Muscle layer of colon (tissue), 2 donors: ENCODE measurements around the gene HOXD3.
A peak's percentile ranks its signal among the peaks of the same experiment; 100 is the strongest.

Source experiments
- H3K27ac ChIP-seq: one replicate; pipeline ENCODE4 v1.7.0; 2013; ENCODE audit warnings: low read depth, mild to moderate bottlenecking, low read length, moderate library complexity
- H3K27me3 ChIP-seq, 2 donors: one replicate each; pipeline ENCODE4 v1.7.0; 2013; ENCODE audit warnings: low read length in 2 of 2, mild to moderate bottlenecking in 2 of 2; ENCODE audit not compliant: insufficient read depth in 2 of 2, control insufficient read depth in 1 of 2
- H3K36me3 ChIP-seq: one replicate; pipeline ENCODE4 v1.7.0; 2013; ENCODE audit warnings: mild to moderate bottlenecking, low read length; ENCODE audit not compliant: insufficient read depth
- H3K4me1 ChIP-seq: one replicate; pipeline ENCODE4 v1.7.0; 2013; ENCODE audit warnings: mild to moderate bottlenecking, low read length; ENCODE audit not compliant: insufficient read depth
- H3K4me3 ChIP-seq, 2 donors: one replicate each; pipeline ENCODE4 v1.7.0; 2013; ENCODE audit warnings: low read length in 2 of 2, low read depth in 1 of 2, mild to moderate bottlenecking in 1 of 2, moderate library complexity in 1 of 2
- H3K9ac ChIP-seq: one replicate; pipeline ENCODE4 v1.7.0; 2013; ENCODE audit warnings: low read length
- H3K9me3 ChIP-seq: one replicate; pipeline ENCODE4 v1.7.0; 2013; ENCODE audit warnings: mild to moderate bottlenecking, low read length
- donor health status: abdominal sarcoma.
- donor health status: Adenocarcinoma of cecum.

HOXD3 gene

DNA sequence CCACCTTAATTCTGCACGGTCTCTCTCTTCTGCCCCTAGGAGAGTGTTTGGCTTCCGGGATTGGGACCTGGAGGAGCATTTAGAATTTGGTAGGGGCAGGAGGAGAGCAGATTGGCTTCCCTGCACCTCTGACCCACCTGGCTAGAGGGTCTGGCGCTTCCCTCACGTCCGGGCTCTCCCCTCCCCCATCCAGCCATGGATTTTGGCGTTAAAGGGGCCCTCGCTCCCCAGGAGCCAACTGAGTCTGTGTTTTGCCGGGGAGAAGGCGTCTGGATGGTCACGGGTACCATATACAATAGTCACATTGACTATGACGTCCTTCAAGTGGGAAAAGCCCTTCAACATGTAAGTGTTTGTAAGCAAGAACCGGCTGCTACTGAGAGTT is 6.6 kb downstream of the HOXD3 start:
- no peaks in the 10 kb centered on the region for H3K36me3 ChIP-seq
- no peak overlapping the region for H3K9ac ChIP-seq
- H3K4me1 ChIP-seq = peaks cover 19% of the 10 kb centered on the region
- peaks cover 0 to 40% of the 10 kb centered on the region in 2 donors for H3K27me3 ChIP-seq
- H3K9me3 ChIP-seq = no peaks in the 10 kb centered on the region
- no peak overlapping the region for H3K27ac ChIP-seq
- no peak overlapping the region for H3K4me3 ChIP-seq

- H3K36me3 ChIP-seq = no peaks in the 10 kb centered on the region
- H3K27ac ChIP-seq = no peak overlapping the region
- H3K4me3 ChIP-seq = peak overlapping the region in 1 of 2 donors; percentile 12
- H3K4me1 ChIP-seq = peaks cover 19% of the 10 kb centered on the region
- H3K9me3 ChIP-seq = no peaks in the 10 kb centered on the region
- no peak overlapping the region for H3K9ac ChIP-seq
- H3K27me3 ChIP-seq = peaks cover 0 to 40% of the 10 kb centered on the region in 2 donors
Measured at GRCh38 chr2:176164201-176164600, 7.1 kb downstream of the HOXD3 start.

DNA sequence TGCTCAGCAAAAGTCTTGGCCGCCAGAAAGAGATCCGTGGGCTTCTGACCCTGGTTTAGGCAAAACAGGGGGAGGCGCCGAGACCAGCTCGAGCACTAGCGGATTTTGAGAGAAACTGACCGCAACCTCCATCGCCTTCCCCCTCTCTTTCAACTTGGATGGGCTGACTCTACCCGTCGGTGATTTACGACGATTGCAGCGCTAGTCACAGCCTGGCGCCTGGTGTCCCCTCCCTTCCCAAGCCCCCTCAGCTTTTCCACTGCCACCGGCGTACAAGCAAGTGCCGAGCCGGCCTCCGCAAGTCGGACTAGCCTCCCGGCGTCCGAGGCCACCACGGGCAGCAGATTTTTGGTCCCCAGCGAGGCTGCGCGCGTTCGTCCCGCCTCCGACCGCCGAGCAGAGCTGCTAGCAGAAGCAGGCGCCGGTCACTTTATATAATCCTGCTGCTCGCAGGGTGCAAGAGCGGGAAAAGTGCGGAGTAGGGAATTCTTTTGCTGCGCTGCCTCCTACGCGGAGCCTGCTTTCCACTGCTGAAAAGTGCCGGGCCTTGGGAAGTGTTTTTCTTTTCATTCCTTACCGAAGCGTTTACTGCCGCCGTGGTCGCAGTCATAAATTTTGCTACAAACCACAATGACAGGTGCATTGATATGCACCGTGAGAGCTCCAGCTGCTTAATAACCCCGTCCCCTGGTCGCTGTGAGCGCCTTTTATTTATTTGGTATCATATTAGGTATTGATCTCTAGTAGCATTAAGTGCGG is 7.7 kb downstream of the HOXD3 start:
- no peak overlapping the region for H3K27ac ChIP-seq
- H3K4me1 ChIP-seq = peaks cover 19% of the 10 kb centered on the region
- peaks cover 0 to 37% of the 10 kb centered on the region in 2 donors for H3K27me3 ChIP-seq
- H3K9ac ChIP-seq = no peak overlapping the region
- no peaks in the 10 kb centered on the region for H3K36me3 ChIP-seq
- H3K9me3 ChIP-seq = no peaks in the 10 kb centered on the region
- peak overlapping the region in 1 of 2 donors; percentile 12 for H3K4me3 ChIP-seq

- Histone ChIP-seq H3K4me1 (peaks cover 18% of the 10 kb centered on the region), H3K9ac (no peak overlapping the region), H3K36me3 (no peaks in the 10 kb centered on the region), H3K4me3 (peak overlapping the region in 1 of 2 donors; percentile 12), H3K9me3 (no peaks in the 10 kb centered on the region), H3K27ac (no peak overlapping the region), H3K27me3 (peaks cover 0 to 32% of the 10 kb centered on the region in 2 donors)
Measured at GRCh38 chr2:176165370-176166050, 8.4 kb downstream of the HOXD3 start.

- Histone ChIP-seq H3K4me1 (peaks cover 11% of the 10 kb centered on the region), H3K27me3 (peaks cover 0 to 33% of the 10 kb centered on the region in 2 donors)
Measured at GRCh38 chr2:176166272-176166671, 9.2 kb downstream of the HOXD3 start.

DNA sequence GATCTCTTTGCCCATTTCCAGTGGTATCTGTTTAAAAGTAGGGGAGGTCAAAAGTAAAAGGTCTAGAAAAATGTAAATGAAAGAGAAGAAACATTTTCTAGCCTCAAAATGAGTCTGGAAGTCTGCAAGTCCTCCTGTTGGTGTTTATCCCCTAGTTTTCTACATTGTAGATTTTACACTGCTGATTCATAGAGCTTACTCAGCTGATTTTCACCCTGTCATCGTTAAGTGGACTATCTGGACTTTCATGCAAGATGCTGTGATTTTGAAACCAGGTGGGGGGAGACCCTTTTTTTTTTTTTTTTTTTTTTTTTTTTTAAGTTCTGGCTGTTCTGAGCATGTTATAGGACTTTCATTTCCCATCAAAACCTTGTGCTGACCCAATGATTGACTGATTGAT is 10.3 kb downstream of the HOXD3 start:
- H3K27ac ChIP-seq = no peak overlapping the region
- no peaks in the 10 kb centered on the region for H3K9me3 ChIP-seq
- no peak overlapping the region for H3K4me3 ChIP-seq
- peaks cover 0 to 38% of the 10 kb centered on the region in 2 donors for H3K27me3 ChIP-seq
- H3K4me1 ChIP-seq = peaks cover 6% of the 10 kb centered on the region
- no peaks in the 10 kb centered on the region for H3K36me3 ChIP-seq
- H3K9ac ChIP-seq = no peak overlapping the region

More at GRCh38 chr2:176166272-176166671, 9.2 kb downstream of the HOXD3 start:
- Histone ChIP-seq H3K4me3 (no peak overlapping the region), H3K36me3 (no peaks in the 10 kb centered on the region), H3K27ac (no peak overlapping the region), H3K9ac (no peak overlapping the region), H3K9me3 (no peaks in the 10 kb centered on the region)

DNA sequence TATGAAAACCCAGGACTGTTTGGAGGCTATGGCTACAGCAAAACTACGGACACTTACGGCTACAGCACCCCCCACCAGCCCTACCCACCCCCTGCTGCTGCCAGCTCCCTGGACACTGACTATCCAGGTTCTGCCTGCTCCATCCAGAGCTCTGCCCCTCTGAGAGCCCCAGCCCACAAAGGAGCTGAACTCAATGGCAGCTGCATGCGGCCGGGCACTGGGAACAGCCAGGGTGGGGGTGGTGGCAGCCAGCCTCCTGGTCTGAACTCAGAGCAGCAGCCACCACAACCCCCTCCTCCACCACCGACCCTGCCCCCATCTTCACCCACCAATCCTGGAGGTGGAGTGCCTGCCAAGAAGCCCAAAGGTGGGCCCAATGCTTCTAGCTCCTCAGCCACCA is 12.1 kb downstream of the HOXD3 start:
- Histone ChIP-seq H3K27me3 (peaks cover 0 to 32% of the 10 kb centered on the region in 2 donors), H3K4me1 (peaks cover 6% of the 10 kb centered on the region), H3K4me3 (no peak overlapping the region), H3K27ac (no peak overlapping the region), H3K9me3 (no peaks in the 10 kb centered on the region), H3K36me3 (no peaks in the 10 kb centered on the region), H3K9ac (no peak overlapping the region)

DNA sequence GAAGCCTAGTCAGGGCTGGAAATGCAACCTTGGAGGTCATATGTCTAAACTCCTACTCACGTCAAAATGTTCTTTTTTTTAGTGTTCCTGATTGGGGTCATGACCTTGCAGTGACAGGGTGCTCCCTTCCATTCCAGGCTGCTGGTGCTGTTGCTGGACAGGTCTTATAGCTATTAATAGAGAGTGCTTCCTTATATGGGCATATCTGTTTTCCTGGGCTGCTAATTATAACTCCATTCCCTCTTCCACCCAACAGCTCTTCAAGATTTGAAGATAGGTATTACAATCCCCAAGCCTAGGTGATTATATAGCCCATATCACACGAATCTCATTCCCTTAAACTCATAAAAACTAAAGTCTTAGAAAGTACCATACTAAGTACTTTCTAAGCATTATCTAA is 12.6 kb downstream of the HOXD3 start:
- Histone ChIP-seq H3K27ac (no peak overlapping the region), H3K9ac (no peak overlapping the region), H3K4me3 (no peak overlapping the region), H3K27me3 (peaks cover 0 to 32% of the 10 kb centered on the region in 2 donors), H3K36me3 (no peaks in the 10 kb centered on the region), H3K4me1 (peaks cover 3% of the 10 kb centered on the region), H3K9me3 (no peaks in the 10 kb centered on the region)

GRCh38 chr2:176170602-176171305 is 13.6 kb downstream of the HOXD3 start:
- no peak overlapping the region for H3K27ac ChIP-seq
- no peak overlapping the region for H3K9ac ChIP-seq
- no peak overlapping the region for H3K4me3 ChIP-seq
- H3K4me1 ChIP-seq = peaks cover 7% of the 10 kb centered on the region
- H3K9me3 ChIP-seq = no peaks in the 10 kb centered on the region
- no peaks in the 10 kb centered on the region for H3K36me3 ChIP-seq
- H3K27me3 ChIP-seq = peaks cover 0 to 38% of the 10 kb centered on the region in 2 donors

DNA sequence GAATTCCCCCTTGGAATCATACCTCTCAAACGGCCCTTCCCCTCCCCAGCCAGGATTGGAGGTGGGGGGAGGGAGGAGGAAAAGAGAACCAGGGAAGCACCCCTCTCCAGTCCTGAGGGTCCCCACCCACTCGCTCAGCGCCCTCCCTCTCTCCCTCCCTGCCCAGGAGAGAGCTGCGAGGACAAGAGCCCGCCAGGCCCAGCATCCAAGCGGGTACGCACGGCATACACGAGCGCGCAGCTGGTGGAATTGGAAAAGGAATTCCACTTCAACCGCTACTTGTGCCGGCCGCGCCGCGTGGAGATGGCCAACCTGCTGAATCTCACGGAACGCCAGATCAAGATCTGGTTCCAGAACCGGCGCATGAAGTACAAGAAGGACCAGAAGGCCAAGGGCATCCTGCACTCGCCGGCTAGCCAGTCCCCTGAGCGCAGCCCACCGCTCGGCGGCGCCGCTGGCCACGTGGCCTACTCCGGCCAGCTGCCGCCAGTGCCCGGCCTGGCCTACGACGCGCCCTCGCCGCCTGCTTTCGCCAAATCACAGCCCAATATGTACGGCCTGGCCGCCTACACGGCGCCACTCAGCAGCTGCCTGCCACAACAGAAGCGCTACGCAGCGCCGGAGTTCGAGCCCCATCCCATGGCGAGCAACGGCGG is 14.4 kb downstream of the HOXD3 start:
- H3K4me3 ChIP-seq = no peak overlapping the region
- peaks cover 7% of the 10 kb centered on the region for H3K4me1 ChIP-seq
- H3K9ac ChIP-seq = no peak overlapping the region
- no peaks in the 10 kb centered on the region for H3K36me3 ChIP-seq
- H3K9me3 ChIP-seq = no peaks in the 10 kb centered on the region
- H3K27ac ChIP-seq = no peak overlapping the region
- H3K27me3 ChIP-seq = peaks cover 0 to 41% of the 10 kb centered on the region in 2 donors
